ENCODE results near the gene ARHGAP10.

Gene ARHGAP10

GRCh38 chr4:148114436-148114835 is 382.5 kb downstream of the ARHGAP10 start:
- DNase-seq, result no peak

- DNase-seq, result no peak
These were observed 384.4 kb downstream of the ARHGAP10 start for GRCh38 chr4:148116264-148116663.

- peak; percentile 8 for DNase-seq
These were observed 385.1 kb downstream of the ARHGAP10 start for GRCh38 chr4:148116969-148117368.

GRCh38 chr4:148118179-148118578 is 386.3 kb downstream of the ARHGAP10 start:
- no peak for DNase-seq

GRCh38 chr4:148118633-148119032 is 386.7 kb downstream of the ARHGAP10 start:
- DNase-seq, result no peak

- no peak for DNase-seq
These were observed 388.3 kb downstream of the ARHGAP10 start for GRCh38 chr4:148120216-148120615.
